ENCODE data around the gene LRRC52.
"Not testable (repeated sequence)": the region's sequence is repeated elsewhere in the genome, so short reads cannot be mapped to it uniquely, and the experiment has no call there.

Gene LRRC52

DNA sequence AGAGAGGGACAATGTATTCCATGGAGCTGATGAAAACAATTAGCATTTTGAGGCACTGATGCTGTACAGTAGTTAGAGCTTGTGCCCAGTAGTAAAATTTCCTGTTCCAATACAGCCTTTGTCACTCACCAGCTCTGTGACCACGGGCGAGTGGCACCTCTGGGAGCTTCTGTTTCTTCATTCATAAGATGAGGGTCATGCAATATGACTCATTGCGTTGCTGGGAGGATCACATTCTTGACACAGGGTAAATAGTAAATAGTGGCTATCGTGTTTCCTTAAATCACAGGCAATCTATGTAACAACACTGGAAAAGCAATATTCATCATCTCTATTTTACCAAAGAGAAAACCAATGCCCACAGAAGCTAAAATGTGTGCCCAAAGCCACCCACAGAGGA is 4.5 kb upstream of the LRRC52 start:
- peak; percentile 12 to 24 (median 19) for DNase-seq

DNA sequence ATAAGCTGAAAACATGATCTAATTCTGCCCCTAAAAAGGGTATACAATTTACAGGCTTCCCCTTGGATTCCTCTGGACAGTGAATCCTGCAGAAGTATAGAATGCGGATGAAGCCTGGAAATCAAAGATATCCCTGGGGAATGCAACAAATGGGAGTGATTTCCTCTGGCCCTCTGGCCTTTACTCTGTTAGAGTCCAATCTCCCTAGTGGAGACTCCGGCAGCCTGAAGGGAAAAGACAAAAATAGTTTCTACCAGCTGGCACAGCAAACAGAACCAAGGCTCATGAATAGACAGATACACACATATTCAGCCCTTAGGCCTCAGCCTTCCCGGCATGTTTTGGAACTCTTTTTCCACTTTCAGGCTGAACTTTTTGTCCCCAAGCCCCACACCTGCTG is 3.9 kb upstream of the LRRC52 start:
- DNase-seq: no peak

DNA sequence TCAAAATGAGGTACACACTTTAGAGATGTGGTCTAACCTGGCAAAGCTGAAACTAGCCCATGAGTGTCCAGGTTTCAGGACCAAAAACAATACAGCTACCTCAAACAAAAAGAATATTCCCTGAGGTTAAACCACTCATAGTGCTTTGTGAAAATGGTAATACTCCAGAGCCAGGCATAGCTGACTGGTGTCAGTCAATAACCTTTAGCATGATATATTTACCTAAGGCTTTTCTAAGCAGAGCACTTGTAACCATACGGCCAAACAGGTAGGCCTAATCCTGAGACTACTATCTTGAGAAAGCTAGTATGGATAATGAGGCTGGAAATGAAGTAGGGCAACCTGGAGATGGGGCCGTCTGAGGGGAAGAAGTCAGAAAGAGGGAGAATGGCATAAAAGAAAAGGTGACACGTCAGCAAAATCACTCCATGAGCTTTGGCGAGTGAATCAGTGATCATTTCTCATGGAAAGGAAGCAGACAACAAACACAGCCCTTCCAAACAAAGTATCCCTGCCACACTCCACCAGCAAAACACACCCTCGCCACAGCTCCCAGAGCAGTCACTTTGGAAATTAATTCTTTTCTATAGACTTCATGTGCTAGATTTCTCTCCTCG is 1.7 kb upstream of the LRRC52 start:
- DNase-seq: no peak

DNA sequence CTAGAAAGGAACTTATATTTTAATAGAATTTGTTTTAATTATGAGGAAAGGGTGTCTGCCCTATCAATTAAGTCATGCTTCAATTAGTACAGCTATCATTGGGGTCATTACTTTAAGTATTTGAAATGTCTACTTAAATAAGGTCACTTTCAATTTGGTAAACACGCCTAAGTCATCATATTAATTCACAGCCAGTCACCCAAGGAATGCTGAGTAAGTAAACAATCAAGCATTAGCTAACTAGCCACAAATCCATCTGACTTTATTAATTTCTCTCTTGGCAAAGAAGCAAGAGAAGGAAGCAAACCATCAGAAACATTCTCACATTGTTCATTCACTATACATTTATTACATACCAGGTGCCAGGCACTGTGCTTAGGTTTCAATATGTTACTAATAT is 1.2 kb upstream of the LRRC52 start:
- DNase-seq: no peak

DNA sequence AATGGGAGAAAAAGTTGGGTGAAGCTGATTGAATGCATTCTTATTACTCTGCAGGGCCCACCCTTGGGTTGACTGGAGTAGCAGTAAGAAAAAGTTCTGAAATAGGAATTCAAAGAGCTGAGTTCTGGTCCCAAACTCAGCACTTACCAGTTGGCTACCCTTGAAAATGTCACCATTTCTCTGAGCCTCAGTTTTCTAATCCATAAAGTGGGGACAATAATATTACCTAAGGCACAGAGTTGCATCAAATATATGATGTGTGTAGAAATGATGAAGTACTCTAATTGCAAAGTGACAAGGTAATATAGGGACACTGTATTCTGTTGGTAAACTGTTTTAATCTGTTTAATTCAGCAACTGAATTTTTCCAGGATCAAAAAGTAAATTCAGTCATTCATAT is 1.2 kb downstream of the LRRC52 start:
- DNase-seq: no peak

DNA sequence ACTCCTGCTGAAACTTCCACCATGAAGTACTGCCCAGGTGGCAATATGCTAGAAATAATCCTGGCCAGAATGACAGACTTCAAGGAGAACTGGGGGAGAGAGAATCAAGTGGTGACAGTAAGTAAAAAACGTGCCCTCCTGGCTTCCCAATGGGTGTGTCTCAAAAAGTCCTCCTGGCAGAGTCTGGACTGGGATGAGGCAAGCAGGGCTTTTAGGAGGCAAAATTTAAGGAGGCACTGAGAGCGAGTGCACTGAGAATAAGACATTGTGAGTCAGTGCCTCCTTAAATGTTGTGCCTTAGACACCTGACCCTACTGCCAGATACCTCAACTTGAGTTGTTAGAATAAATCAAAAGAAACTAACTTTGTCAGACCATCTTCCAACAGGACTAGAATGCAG is 2.2 kb downstream of the LRRC52 start:
- DNase-seq: no peak

DNA sequence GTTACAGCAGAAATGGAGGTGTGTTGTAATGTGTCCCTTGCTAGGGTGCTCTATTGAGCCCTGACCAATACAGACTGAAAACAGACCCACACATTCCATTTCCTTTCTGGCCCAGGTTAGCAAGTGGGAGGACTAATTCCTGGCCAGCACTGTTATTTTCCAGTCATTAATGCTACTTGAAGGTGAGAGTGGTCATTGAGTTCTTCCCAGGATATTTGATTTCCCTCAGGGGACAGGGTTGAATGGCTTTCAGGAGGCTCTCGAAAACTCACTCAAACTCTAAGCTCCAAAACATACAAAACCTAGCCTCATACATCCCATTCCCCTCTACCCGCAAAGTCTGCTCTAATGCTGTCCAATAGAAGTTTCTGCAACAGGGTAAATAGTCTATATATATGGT is 6.2 kb downstream of the LRRC52 start:
- DNase-seq: no peak

DNA sequence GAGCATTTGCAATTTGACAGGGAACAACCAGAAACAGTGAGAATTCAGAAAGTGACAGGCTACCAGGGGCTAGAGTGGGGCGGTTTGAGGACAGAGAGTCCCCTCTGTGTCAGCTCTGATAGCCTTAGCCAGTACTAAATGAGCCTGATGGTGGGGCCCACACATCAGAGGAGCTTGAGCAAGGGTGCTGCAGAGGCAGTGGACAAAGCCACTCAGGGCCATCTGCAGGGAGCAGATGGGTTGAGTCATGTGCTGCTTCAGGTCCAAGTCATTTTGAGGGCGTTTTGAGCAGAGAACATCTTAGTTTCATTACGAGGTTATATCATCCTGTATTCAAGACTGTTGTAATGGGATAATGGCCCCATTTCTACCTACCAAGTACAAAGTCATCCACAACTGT is 7.7 kb downstream of the LRRC52 start:
- DNase-seq: no peak

DNA sequence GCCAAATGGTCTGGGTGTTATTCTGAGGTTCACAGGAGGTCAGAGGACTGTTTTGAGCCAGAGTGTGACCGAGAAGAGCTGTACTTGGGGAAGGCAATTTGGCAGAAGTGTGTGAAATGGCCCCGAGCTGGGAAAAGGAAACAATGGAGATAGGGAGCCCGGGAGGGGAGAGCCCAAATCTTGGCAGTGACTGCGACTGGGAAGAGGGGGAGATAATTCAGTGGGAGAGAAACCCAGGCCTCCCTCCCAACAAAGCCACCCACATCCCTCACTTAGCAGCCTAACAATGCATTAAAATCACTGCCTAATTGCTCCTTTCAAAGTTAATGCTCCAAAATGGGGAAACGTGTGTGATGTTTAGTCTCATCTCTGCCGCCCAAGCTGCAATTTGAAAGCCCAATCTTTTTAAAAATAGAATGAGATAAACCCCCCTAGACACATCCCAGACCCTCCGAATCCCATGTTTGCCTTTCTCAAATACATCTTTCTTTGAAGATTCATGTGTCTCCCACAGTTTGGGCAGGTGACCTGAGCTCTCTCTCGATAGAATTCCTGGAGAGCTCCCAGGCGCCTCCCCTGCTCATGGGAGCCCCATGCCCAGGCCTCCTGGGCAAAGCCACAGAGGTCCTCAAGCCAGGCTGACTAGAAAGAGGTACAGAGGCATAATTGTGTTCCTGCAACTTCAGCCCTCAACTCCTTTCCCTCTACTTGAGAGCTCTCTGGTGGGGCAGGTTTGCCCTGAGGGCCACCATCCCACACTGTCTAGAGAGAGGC is 17.3 kb downstream of the LRRC52 start:
- DNase-seq: no peak

DNA sequence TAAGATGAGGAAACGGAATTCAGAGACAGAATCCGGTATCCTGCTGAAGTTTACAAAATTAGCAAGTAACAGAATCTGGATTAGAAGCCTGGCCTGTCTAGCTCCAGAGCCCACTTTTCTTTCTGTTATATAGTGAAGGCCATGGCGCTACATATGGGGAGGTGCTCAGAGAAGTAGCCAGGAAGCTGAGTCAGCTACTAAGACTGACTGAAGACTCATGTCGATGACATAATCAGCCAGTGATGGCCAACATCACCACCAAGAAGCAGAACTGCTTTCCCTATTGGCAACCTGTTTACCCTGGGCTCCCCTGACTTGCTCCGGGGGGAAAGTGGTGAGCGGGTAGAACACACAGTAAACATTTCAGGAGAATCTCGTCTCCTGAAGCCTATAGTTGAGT is 18.8 kb downstream of the LRRC52 start:
- peak in 2 of 3 donors; percentile 9 to 10 for DNase-seq

DNA sequence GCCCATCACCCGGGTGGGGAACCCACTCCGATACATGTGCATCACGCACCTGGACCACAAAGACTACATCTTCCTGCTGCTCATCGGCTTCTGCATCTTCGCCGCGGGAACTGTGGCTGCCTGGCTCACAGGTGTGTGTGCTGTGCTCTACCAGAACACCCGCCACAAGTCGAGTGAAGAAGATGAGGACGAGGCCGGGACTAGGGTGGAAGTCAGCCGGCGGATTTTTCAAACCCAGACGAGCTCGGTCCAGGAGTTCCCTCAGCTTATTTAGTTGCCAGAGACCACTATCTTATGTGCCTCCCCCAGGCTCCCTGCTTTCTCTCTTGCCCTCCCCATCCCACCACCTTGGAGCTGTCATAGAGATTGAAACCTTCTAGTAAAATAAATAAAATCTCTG is 19.8 kb downstream of the LRRC52 start:
- DNase-seq: no peak

DNA sequence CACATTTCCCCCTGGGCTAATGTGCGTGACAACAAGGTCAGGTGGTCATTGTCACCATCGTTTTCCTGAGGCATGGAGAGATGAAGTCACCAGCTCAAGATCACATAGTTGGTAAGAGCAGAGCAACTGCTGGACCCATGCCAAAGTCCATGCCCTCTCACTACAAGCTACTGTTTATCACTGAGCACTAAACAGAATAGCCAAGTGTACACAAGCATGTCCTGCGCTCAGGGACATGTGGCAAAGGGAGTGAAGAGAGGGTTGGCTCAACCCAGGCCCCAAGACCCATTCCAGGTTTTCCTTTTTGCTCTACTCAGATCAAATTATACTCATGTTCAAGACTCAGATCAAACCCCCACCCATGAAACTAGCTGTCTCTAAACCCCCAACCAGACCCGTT is 20.8 kb downstream of the LRRC52 start:
- no peak for DNase-seq

DNA sequence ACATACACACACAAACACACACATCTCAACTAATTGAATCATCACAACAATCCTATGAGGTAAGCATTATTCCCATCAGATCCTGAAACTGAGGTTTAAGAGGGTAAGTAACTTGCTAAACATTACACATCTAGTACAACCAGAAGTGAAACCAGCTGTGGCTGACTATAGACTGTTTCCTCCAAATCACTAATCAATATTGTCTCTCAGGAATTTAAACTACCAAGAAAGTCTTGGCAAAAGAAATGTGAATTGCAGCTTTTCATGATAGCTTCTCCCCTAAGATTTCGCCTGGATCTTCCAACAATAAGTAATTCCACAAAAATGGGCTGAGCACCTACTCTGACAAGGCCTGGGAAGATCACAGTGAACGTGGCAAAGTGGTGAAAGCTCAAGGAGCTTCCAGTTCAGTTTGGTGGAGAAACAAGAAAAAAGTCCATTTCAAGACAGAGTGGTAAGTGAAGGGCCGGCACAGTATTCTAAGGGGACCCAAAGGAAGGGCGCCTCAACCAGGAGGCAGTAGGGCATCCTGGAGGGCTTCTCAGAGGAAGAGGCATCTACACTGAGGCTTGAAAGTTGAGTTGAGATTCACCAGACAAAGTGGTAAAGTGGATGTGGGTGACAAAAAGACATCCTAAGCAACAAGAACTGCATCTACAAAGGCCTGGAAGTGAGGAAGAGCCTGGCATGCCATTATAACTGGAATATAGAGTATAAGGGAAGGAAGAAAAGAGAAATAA is 22.1 kb downstream of the LRRC52 start:
- no peak for DNase-seq

DNA sequence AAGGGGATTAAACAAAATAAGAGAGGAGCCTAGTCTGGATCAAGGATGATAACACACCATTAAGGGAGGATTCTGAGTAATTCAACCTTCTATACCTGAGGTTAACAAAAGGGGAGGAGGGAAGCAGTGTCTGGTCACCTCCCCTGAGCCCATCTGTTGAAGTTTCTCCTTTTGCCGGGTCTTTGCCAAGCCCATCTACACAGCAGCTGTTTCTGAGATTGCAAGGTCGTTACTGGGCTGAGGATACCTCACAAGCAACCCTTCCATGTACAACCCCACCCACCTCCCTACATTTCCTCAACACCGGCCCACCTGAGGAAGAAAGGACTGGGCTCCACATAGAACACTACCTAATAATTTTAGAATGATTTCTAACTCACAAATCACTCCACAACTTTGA is 26.3 kb downstream of the LRRC52 start:
- no peak for DNase-seq

DNA sequence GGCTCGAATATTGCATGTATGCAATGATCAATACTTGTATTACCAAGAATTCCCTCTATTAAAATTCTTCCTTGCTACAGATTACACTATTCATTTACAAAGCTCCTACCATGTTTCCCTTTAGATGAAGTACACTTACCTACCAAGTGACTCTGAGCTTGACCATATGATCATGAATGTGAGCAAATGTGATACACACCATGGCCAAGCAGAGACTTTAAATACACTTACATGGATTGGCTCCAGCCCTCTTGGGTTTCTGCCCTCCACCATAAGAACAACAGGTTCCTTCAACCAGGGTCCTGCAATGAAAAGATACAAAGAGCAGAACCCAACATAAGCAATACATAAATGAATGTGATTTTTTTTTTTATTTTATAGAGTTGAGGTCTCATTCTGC is 30.0 kb downstream of the LRRC52 start:
- DNase-seq: no peak

DNA sequence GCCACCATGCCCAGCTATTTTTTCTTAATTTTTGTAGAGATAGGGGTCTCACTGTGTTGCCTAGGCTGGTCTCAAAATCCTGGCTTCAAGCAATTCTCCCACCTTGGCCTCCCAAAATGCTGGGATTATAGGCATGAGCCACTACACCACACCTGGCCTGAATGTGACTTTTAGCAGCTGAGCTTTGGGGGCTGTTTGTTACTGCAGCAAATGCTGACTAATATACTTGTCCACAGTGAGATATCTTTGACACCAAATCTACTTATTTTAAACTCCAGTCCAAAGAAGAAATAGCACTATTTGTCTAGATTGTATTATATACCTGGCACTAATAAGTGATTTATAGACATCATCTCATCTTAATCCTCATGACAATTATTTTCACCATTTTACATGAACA is 30.5 kb downstream of the LRRC52 start:
- DNase-seq: no peak

DNA sequence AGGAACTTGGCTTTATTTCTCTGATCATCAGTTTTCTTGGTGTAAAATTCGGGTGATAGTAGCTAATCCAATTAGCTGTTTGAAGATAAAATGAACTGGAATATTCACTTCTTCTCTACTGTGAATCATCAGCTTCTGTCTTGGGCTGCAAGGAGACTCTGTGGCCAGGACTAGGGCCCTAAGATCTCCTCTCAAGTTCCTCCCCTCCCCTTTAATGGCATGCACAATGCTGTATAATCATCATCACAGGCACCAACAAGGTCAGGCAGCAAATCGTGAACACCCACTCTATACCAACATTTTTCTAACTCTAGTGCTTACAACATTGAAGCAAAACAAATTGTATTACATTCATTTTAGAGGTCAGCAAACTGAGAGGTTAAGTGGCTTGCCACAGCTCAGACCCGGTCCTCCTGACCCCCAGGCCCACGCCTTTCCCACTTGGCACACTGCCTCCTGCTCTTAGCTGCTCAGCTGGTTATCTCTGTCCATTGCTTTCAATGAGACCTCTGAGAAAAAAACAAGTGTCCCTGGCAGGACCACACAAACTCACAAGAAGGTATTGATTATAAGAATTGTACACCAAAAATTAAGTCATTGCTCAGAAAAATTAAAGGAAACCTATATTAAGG is 31.8 kb downstream of the LRRC52 start:
- no peak for DNase-seq

DNA sequence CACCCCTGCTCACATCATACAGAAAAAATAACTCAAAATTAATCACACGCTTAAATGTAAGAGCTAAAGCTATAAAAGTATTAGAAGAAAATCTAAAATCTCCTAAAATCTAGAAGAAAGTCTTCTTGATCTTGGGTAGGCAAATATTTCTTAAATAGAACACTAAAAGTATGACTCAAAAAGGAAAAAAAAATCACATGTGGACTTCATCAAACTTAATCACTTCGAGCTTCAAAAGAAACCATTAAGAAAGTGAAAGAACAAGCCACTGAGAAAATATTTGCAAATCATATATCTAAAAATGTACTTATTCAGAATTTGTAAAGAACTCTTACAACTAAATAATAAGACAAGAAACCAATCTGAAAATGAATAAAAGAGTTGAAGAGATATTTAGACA is 32.7 kb downstream of the LRRC52 start:
- no peak for DNase-seq

DNA sequence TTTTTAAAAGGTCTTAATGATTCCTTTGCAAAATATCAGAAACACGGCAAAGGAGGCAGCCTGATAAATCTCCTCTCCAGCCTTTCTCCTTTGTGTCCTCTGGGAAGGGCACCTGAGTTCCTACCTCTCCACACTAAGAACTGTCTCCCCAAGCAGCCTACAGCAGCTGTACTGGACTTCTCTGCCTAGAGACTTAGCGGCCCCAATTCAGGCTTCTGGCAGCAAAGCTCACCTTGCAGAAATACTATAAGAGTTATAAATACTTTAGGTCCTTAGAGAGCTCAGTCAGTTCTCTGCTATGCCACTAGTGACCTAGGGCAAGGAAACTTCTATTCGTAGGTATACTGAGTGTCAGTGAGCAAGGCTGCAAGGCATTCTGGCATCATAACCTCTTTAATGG is 33.9 kb downstream of the LRRC52 start:
- no peak for DNase-seq

DNA sequence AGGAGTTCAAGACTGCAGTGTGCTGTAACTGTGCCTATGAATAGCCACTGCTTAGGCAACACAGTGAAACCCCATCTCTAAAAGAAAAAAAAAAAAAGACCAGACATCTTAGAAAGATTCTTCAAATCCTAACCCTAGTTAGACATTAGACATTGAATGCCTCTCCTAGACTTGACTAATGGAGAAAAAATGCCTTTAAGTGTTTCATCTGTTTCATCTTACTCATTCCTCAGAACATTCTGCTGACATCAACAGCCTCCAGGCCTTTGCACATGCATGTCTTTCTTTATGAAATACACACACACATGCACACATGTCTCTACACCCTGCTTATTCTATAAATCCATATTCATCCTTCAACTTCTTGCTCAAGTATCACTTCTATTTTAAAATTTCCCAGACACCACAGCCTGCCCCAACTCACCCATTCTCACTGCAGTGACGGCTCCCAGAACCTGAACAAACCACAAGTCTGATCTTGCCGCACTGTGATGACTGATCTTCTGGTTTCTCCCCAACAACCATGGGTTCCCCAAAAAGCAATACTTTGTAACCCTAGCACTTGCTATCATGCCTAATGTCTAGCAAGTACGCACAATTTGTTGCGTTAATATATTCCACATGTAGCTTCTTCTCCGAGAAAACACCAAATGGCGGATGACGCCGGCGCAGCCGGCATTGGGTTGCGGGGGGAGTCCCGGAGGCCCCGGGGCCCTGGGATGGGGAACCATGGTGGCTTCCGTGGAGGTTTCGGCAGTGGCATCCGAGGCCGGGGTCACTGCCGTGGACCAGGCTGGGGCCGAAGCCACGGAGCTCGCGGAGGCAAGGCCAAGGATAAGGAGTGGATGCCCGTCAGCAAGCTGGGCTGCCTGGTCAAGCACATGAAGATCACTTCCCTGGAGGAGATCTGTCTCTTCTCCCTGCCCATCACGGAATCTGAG is 37.4 kb downstream of the LRRC52 start:
- no peak for DNase-seq

DNA sequence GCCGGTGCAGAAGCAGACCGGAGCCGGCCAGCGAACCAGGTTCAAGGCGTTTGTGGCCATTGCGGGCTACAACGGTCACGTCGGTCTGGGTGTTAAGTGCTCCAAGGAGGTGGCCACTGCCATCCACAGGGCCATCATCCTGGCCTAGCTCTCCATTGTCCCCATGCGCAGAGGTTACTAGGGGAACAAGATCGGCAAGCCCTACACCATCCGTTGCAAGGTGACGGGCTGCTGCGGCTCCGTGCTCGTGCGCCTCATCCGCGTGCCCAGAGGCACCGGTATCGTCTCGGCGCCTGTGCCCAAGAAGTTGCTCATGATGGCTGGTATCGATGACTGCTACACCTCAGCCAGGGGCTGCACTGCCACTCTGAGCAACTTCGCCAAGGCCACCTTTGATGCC is 38.1 kb downstream of the LRRC52 start:
- DNase-seq: no peak

DNA sequence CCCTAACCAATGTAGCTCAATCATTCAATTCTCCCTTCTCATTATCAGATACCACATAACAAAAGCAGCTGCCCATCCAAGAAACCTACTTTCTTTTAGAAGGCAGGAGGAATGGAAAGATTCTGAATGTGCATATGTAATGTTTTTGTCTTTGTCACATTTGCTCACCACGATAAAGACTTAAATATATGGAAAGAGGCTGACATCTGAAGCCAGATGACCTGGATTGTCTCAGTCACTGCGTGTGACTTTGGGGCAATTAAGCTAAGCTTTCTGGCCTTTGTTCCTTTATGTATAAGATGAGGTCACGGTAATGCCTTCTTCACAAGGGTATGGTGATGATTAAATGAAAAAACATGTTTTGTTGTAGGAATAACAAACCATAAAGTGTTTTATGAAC is 42.6 kb downstream of the LRRC52 start:
- no peak for DNase-seq

DNA sequence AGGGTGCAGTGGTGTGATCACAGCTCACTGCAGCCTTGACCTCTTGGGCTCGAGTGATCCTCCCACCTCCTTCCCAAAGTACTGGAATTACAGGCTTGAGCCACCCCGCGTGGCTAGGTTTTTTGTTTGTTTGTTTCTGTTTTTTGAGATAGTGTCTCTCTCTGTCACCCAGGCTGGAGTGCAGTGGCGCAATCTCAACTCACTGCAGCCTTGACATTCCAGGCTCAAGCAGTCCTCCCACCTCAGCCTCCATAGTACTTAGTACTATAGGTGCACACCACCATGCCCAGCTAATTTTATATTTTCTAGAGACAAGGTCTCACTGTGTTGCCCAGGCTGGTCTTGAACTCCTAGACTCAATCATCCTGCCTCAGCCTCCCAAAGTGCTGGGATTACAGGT is 47.6 kb downstream of the LRRC52 start:
- DNase-seq: not testable (repeated sequence)

All from suppressor macrophage treated with lipopolysaccharide for 1 hour (primary cell).